HAP-1 (cell line): ENCODE results near the gene CSH1.
"Not testable (repeated sequence)": the region's sequence is repeated elsewhere in the genome, so short reads cannot be mapped to it uniquely, and the experiment has no call there.

Experiments
- DNase-seq, 2 experiments: peaks; one replicate each; pipeline ENCODE4 v3.0.0-alpha.2; 2016 to 2020; ENCODE audit warnings: low spot score in 2 of 2
- H3K27me3 ChIP-seq: fragments of 250-450 bp; sonication (Bioruptor Pico); 2 replicates; pipeline ENCODE4 v1.5.1; 2020; ENCODE audit warnings: low read depth, mild to moderate bottlenecking, moderate library complexity
- H3K36me3 ChIP-seq: fragments of 250-450 bp; sonication (Bioruptor Pico); replicated peaks from 2 replicates; pipeline ENCODE4 v1.5.1; 2020; ENCODE audit warnings: mild to moderate bottlenecking
- H3K4me1 ChIP-seq: fragments of 250-450 bp; sonication (Bioruptor Pico); 2 replicates; pipeline ENCODE4 v1.5.1; 2020; ENCODE audit warnings: mild to moderate bottlenecking
- H3K4me3 ChIP-seq: fragments of 250-450 bp; sonication (Bioruptor Pico); 2 replicates; pipeline ENCODE4 v1.5.1; 2020; ENCODE audit warnings: mild to moderate bottlenecking, moderate library complexity
- H3K9me3 ChIP-seq: fragments of 250-450 bp; sonication (Bioruptor Pico); 2 replicates; pipeline ENCODE4 v1.5.1; 2020; ENCODE audit warnings: mild to moderate bottlenecking, moderate library complexity
- in situ Hi-C: fragments of 300-500 bp; cut with MboI; formaldehyde crosslinking; loops from 3 replicates; pipeline ENCODE4 v1.14.3; 2020; ENCODE audit warnings: low sequenced_read_pairs, inconsistent platforms, mixed read lengths

CSH1 gene

GRCh38 chr17:63920050-63920449 lies 23.7 kb upstream of the CSH1 start:
- in situ Hi-C loops: loop anchor here (10.0 to 25.0 kb wide), 2 partner anchors 215 to 367 kb away; partner anchors contain the start of gene ERN1
- DNase-seq: not testable (repeated sequence)

GRCh38 chr17:63919311-63919723 lies 22.9 kb upstream of the CSH1 start:
- DNase-seq: peak; percentile 29 to 75
- Histone ChIP-seq H3K4me1 (no peaks in the 10 kb centered on the region), H3K4me3 (no peak overlapping the region), H3K9me3 (no peaks in the 10 kb centered on the region), H3K36me3 (no peaks in the 10 kb centered on the region), H3K27me3 (no peaks in the 10 kb centered on the region)
- in situ Hi-C loops: loop anchor here (25.0 kb wide), 1 partner anchor 368 kb away; no protein-coding TSS in a partner anchor

More at GRCh38 chr17:63920050-63920449, 23.7 kb upstream of the CSH1 start:
- H3K36me3 ChIP-seq, H3K27me3 ChIP-seq, H3K4me1 ChIP-seq, H3K4me3 ChIP-seq, H3K9me3 ChIP-seq: not testable (repeated sequence)

GRCh38 chr17:63918789-63919305 lies 22.5 kb upstream of the CSH1 start, which contains the start of gene GH1:
TSS of gene GH1 (minus strand) at chr17:63918839. CDS start at chr17:63918776, 63 bp downstream.
- not testable (repeated sequence) for H3K4me3 ChIP-seq, H3K4me1 ChIP-seq

GRCh38 chr17:63918305-63918704 lies 21.9 kb upstream of the CSH1 start:
- Histone ChIP-seq H3K4me1 (no peaks in the 10 kb centered on the region), H3K4me3 (no peak overlapping the region), H3K36me3 (no peaks in the 10 kb centered on the region), H3K27me3 (no peaks in the 10 kb centered on the region), H3K9me3 (no peaks in the 10 kb centered on the region)
- DNase-seq: no peak
- in situ Hi-C loops: loop anchor here (25.0 kb wide), 1 partner anchor 369 kb away; no protein-coding TSS in a partner anchor

More at GRCh38 chr17:63918789-63919305, 22.5 kb upstream of the CSH1 start, which contains the start of gene GH1:
- H3K36me3 ChIP-seq, H3K27me3 ChIP-seq, H3K9me3 ChIP-seq, DNase-seq: not testable (repeated sequence)
- in situ Hi-C loops: loop anchor here (25.0 kb wide), 1 partner anchor 368 kb away; no protein-coding TSS in a partner anchor

GRCh38 chr17:63917646-63918045 lies 21.3 kb upstream of the CSH1 start:
- DNase-seq: no peak
- H3K9me3 ChIP-seq: no peaks in the 10 kb centered on the region
- H3K27me3 ChIP-seq: no peaks in the 10 kb centered on the region
- H3K36me3 ChIP-seq: no peaks in the 10 kb centered on the region
- no peak overlapping the region for H3K4me3 ChIP-seq
- no peaks in the 10 kb centered on the region for H3K4me1 ChIP-seq
- in situ Hi-C loops: loop anchor here (25.0 kb wide), 1 partner anchor 370 kb away; no protein-coding TSS in a partner anchor

- not testable (repeated sequence) for H3K4me1 ChIP-seq, H3K9me3 ChIP-seq, H3K36me3 ChIP-seq, H3K4me3 ChIP-seq, H3K27me3 ChIP-seq, DNase-seq
- in situ Hi-C loops: loop anchor here (25.0 kb wide), 1 partner anchor 370 kb away; no protein-coding TSS in a partner anchor
These were observed 20.8 kb upstream of the CSH1 start for GRCh38 chr17:63917206-63917605.

GRCh38 chr17:63916566-63917185 lies 20.3 kb upstream of the CSH1 start:
- in situ Hi-C loops: loop anchor here (25.0 kb wide), 1 partner anchor 371 kb away; no protein-coding TSS in a partner anchor
- Histone ChIP-seq H3K27me3 (no peaks in the 10 kb centered on the region), H3K4me1 (no peaks in the 10 kb centered on the region), H3K9me3 (no peaks in the 10 kb centered on the region), H3K4me3 (no peak overlapping the region), H3K36me3 (no peaks in the 10 kb centered on the region)
- no peak for DNase-seq

- not testable (repeated sequence) for H3K4me3 ChIP-seq, DNase-seq, H3K36me3 ChIP-seq, H3K4me1 ChIP-seq, H3K9me3 ChIP-seq, H3K27me3 ChIP-seq
- in situ Hi-C loops: loop anchor here (25.0 kb wide), 1 partner anchor 372 kb away; no protein-coding TSS in a partner anchor
These were observed 19.4 kb upstream of the CSH1 start for GRCh38 chr17:63915753-63916152.

GRCh38 chr17:63914471-63914870 lies 18.1 kb upstream of the CSH1 start:
- DNase-seq: no peak
- in situ Hi-C loops: loop anchor here (25.0 kb wide), 1 partner anchor 373 kb away; no protein-coding TSS in a partner anchor
- no peaks in the 10 kb centered on the region for H3K27me3 ChIP-seq
- H3K9me3 ChIP-seq: no peaks in the 10 kb centered on the region
- H3K4me1 ChIP-seq: no peaks in the 10 kb centered on the region
- H3K4me3 ChIP-seq: no peak overlapping the region
- H3K36me3 ChIP-seq: no peaks in the 10 kb centered on the region

GRCh38 chr17:63911657-63912100 lies 15.3 kb upstream of the CSH1 start:
- no peaks in the 10 kb centered on the region for H3K9me3 ChIP-seq
- peak in 1 of 2 experiments; percentile 73 for DNase-seq
- H3K36me3 ChIP-seq: no peaks in the 10 kb centered on the region
- H3K27me3 ChIP-seq: no peaks in the 10 kb centered on the region; the same call in 1 of the 2 replicates
- H3K4me3 ChIP-seq: no peak overlapping the region
- in situ Hi-C loops: loop anchor here (25.0 kb wide), 1 partner anchor 376 kb away; no protein-coding TSS in a partner anchor
- H3K4me1 ChIP-seq: no peaks in the 10 kb centered on the region

GRCh38 chr17:63911041-63911635 lies 14.8 kb upstream of the CSH1 start, which contains the start of gene CSHL1:
TSS of gene CSHL1 (minus strand) at chr17:63911258. CDS start at chr17:63911196, 62 bp downstream.
- in situ Hi-C loops: loop anchor here (25.0 kb wide), 1 partner anchor 376 kb away; no protein-coding TSS in a partner anchor
- Histone ChIP-seq H3K9me3 (no peaks in the 10 kb centered on the region), H3K4me1 (no peaks in the 10 kb centered on the region), H3K36me3 (no peaks in the 10 kb centered on the region), H3K27me3 (no peaks in the 10 kb centered on the region; the same call in 1 of the 2 replicates), H3K4me3 (no peak within 1 kb of the TSS)
- DNase-seq: no peak

GRCh38 chr17:63910096-63910495 lies 13.7 kb upstream of the CSH1 start:
- no peak for DNase-seq
- H3K4me3 ChIP-seq: no peak overlapping the region
- no peaks in the 10 kb centered on the region for H3K36me3 ChIP-seq
- H3K27me3 ChIP-seq: no peaks in the 10 kb centered on the region; the same call in 1 of the 2 replicates
- in situ Hi-C loops: loop anchor here (25.0 kb wide), 1 partner anchor 377 kb away; no protein-coding TSS in a partner anchor
- no peaks in the 10 kb centered on the region for H3K4me1 ChIP-seq
- H3K9me3 ChIP-seq: no peaks in the 10 kb centered on the region

- H3K4me1 ChIP-seq, H3K36me3 ChIP-seq, H3K4me3 ChIP-seq, H3K27me3 ChIP-seq, H3K9me3 ChIP-seq, DNase-seq: not testable (repeated sequence)
- in situ Hi-C loops: loop anchor here (25.0 kb wide), 1 partner anchor 378 kb away; no protein-coding TSS in a partner anchor
These were observed 13.2 kb upstream of the CSH1 start for GRCh38 chr17:63909586-63909985.
